K562 (cell line): ENCODE data around the gene GTPBP2. TPM values are rescaled to one million over a fixed set of nuclear protein-coding genes. Genes with fewer than 3 reads are reported as not detected.

Experiments
- ATF7 ChIP-seq: fragments of 450-650 bp; IDR thresholded peaks from 2 replicates; pipeline ENCODE4 v1.7.1; 2014; ENCODE audit warnings: mild to moderate bottlenecking, moderate library complexity
- CEBPB ChIP-seq: fragments of 450-650 bp; IDR thresholded peaks from 2 replicates; pipeline ENCODE4 v1.6.1; 2016; ENCODE audit warnings: missing genetic modification characterization, missing compliant biosample characterization
- COPS2 ChIP-seq: fragments of 450-650 bp; conservative IDR thresholded peaks from 2 replicates; pipeline ENCODE4 v1.6.1; 2016; ENCODE audit warnings: mild to moderate bottlenecking, moderate library complexity
- CUX1 ChIP-seq: fragments of 200-800 bp; sonication (Bioruptor generic); IDR thresholded peaks from 2 replicates; pipeline ENCODE4 v1.6.1; 2016; ENCODE audit warnings: missing genetic modification characterization, missing compliant biosample characterization
- FOXP4 ChIP-seq: sonication (generic); formaldehyde crosslinking; IDR thresholded peaks from 2 replicates; pipeline ENCODE4 v1.8.0; 2022; ENCODE audit warnings: mild to moderate bottlenecking, missing genetic modification reagents, borderline replicate concordance
- GTF2A2 ChIP-seq: IDR thresholded peaks from 2 replicates; pipeline ENCODE4 v1.6.1; 2016; ENCODE audit warnings: mild to moderate bottlenecking, missing genetic modification characterization, missing compliant biosample characterization
- HDAC8 ChIP-seq: fragments of 450-650 bp; IDR thresholded peaks from 2 replicates; pipeline ENCODE4 v1.6.1; 2016; ENCODE audit warnings: mild to moderate bottlenecking, missing genetic modification characterization, moderate library complexity, missing compliant biosample characterization
- MYNN ChIP-seq, 2 experiments: sonication (generic); formaldehyde crosslinking in 1 of 2; IDR thresholded peaks; 2 replicates each; pipeline versions ENCODE4 v1.5.0 to v1.6.1; 2016 to 2020; ENCODE audit warnings: antibody characterized with exemption in 1 of 2, missing genetic modification reagents in 1 of 2
- PCBP1 ChIP-seq: fragments of 200-400 bp; formaldehyde crosslinking; IDR thresholded peaks from 2 replicates; pipeline ENCODE4 v1.6.1; 2018; ENCODE audit warnings: mild to moderate bottlenecking, low read depth, low read length; ENCODE audit not compliant: poor library complexity, severe bottlenecking
- SIN3B ChIP-seq: fragments of 450-650 bp; IDR thresholded peaks from 2 replicates; pipeline ENCODE4 v1.6.1; 2017; ENCODE audit warnings: low read depth, mild to moderate bottlenecking, moderate library complexity
- SMAD2 ChIP-seq: fragments of 150-350 bp; IDR thresholded peaks from 2 replicates; pipeline ENCODE4 v1.6.1; 2014; ENCODE audit warnings: low read depth, mild to moderate bottlenecking, low read length
- ZBTB2 ChIP-seq: fragments of 450-650 bp; IDR thresholded peaks from 2 replicates; pipeline ENCODE4 v1.6.1; 2016; ENCODE audit warnings: antibody characterized with exemption
- ZBTB7A ChIP-seq: IDR thresholded peaks from 2 replicates; pipeline ENCODE4 v1.6.1; 2011; ENCODE audit warnings: low read depth, mild to moderate bottlenecking, low read length, moderate library complexity, borderline replicate concordance; ENCODE audit not compliant: control insufficient read depth
- ZC3H4 ChIP-seq: sonication (generic); formaldehyde crosslinking; IDR thresholded peaks from 2 replicates; pipeline ENCODE4 v1.9.0; 2021; ENCODE audit warnings: missing genetic modification reagents, borderline replicate concordance
- ZNF507 ChIP-seq: conservative IDR thresholded peaks from 2 replicates; pipeline ENCODE4 v1.6.1; 2017; ENCODE audit warnings: missing genetic modification characterization, missing compliant biosample characterization
- ZNF639 ChIP-seq, 2 experiments: fragments of 200-800 bp in 1 of 2; sonication (Bioruptor generic) in 1 of 2; sonication (generic) in 1 of 2; formaldehyde crosslinking in 1 of 2; IDR thresholded peaks in 1 of 2; conservative IDR thresholded peaks in 1 of 2; 2 replicates each; pipeline versions ENCODE4 v1.5.0 to v1.6.1; 2016 to 2020; ENCODE audit warnings: missing compliant biosample characterization in 1 of 2, missing genetic modification characterization in 1 of 2, missing genetic modification reagents in 1 of 2
- ZNF766 ChIP-seq: fragments of 200-800 bp; sonication (Bioruptor generic); conservative IDR thresholded peaks from 2 replicates; pipeline ENCODE4 v1.6.1; 2016; ENCODE audit warnings: missing genetic modification characterization, missing compliant biosample characterization
- polyA plus RNA-seq, 8 experiments: library from polyadenylated mRNA; depleted of rRNA in 4 of 8; stranded (reverse) in 5 of 8; unstranded in 3 of 8; fragments of >200 nt; fragmentation: Nextera tagmentation in 2 of 8; fragmentation: Illumina TruSeq in 1 of 8; extraction: Ambion mirVana in 2 of 8; extraction: Trizol in 1 of 8; gene quantifications; 2 replicates each; pipeline versions ENCODE4 v1.2.1 to v1.2.3, GENCODE V29; 2011 to 2014; ENCODE audit warnings: inconsistent platforms in 1 of 8, missing spikeins in 1 of 8
- total RNA-seq, 7 experiments: library from RNA; depleted of rRNA in 6 of 7; stranded (reverse); fragments of >200 nt in 6 of 7; fragmentation: Illumina TruSeq in 2 of 7; extraction: Trizol in 2 of 7; gene quantifications; 2 replicates each; pipeline versions ENCODE4 v1.2.1 to v1.2.3, GENCODE V29; 2011 to 2021; ENCODE audit warnings: low replicate concordance in 1 of 7

Gene GTPBP2
- total and polyA plus RNA-seq, 9 of the 15 experiments (the other 6 are each of a cell fraction or from before 2014, with no cell fraction given): 48.4 to 196 (median 111) TPM

- TF ChIP-seq FOXP4 (CRISPR knock-in tag) (no peak), ZNF766 (CRISPR knock-in tag) (peak; percentile 87), ZBTB2 (no peak), SIN3B (no peak), ZC3H4 (no peak), GTF2A2 (tag) (peak; percentile 50; the same call in 1 of the 2 replicates), MYNN (IDR thresholded peaks at IDR 0.05) (no peak), MYNN (CRISPR knock-in tag; IDR thresholded peaks at IDR 0.05) (no peak), CUX1 (CRISPR knock-in tag) (no peak), CEBPB (tag) (peak; percentile 95), ZBTB7A (no peak), ZNF507 (no peak), SMAD2 (no peak), HDAC8 (tag) (no peak; the same call in 1 of the 2 replicates), PCBP1 (no peak), ZNF639 (CRISPR knock-in tag; conservative IDR thresholded peaks at IDR 0.05 in 1 of 2, IDR thresholded peaks at IDR 0.05 in 1 of 2) (no peak), COPS2 (no peak), ATF7 (peak; percentile 99)
Measured at GRCh38 chr6:43570876-43571441, 58.1 kb downstream of the GTPBP2 start (continued).
